Dedifferentiated amniotic fluid mesenchymal stem cell (primary cell): Measurements from ENCODE around the gene SLC39A5.
A peak's percentile ranks its signal among the peaks of the same experiment; 100 is the strongest.

Experiments used
- DNase-seq: peaks from one replicate; pipeline ENCODE4 v3.0.0-alpha.2; 2016; ENCODE audit errors: extremely low spot score

The SLC39A5 gene

GRCh38 chr12:56213878-56214277 is 16.0 kb upstream of the SLC39A5 start:
- no peak for DNase-seq

GRCh38 chr12:56216461-56216860 is 13.4 kb upstream of the SLC39A5 start:
- no peak for DNase-seq

- no peak for DNase-seq
Observed at GRCh38 chr12:56219840-56220239, 10.0 kb upstream of the SLC39A5 start.

GRCh38 chr12:56220611-56221231 is 9.1 kb upstream of the SLC39A5 start:
- peak; percentile 51 for DNase-seq

- DNase-seq: peak; percentile 91
Observed at GRCh38 chr12:56221232-56221756, 8.6 kb upstream of the SLC39A5 start.

GRCh38 chr12:56221757-56222530 is 7.9 kb upstream of the SLC39A5 start, which contains the start of gene RNF41:
Gene RNF41 (minus strand): TSS chr12:56221922. CDS start chr12:56214047, 7,875 bp downstream.
- peak; percentile 96 for DNase-seq

GRCh38 chr12:56222531-56222895 is 7.3 kb upstream of the SLC39A5 start:
- DNase-seq: no peak

- no peak for DNase-seq
Observed at GRCh38 chr12:56223571-56224101, 6.2 kb upstream of the SLC39A5 start.

- peak; percentile 98 for DNase-seq
Observed at GRCh38 chr12:56224102-56224701, 5.6 kb upstream of the SLC39A5 start, which contains the start of gene NABP2. Gene NABP2 (plus strand): TSS chr12:56224342. CDS start chr12:56224857, 515 bp downstream.

- no peak for DNase-seq
Observed at GRCh38 chr12:56224954-56225353, 4.9 kb upstream of the SLC39A5 start.

GRCh38 chr12:56229082-56229481 is 769 bp upstream of the SLC39A5 start:
- DNase-seq: no peak

GRCh38 chr12:56230432-56231183 is 757 bp downstream of the SLC39A5 start:
- no peak for DNase-seq

- DNase-seq: no peak
Observed at GRCh38 chr12:56231184-56231582, 1.3 kb downstream of the SLC39A5 start.

GRCh38 chr12:56234746-56235436 is 5.0 kb downstream of the SLC39A5 start:
- DNase-seq: no peak

GRCh38 chr12:56236091-56236490 is 6.2 kb downstream of the SLC39A5 start:
- no peak for DNase-seq

GRCh38 chr12:56236985-56237384 is 7.1 kb downstream of the SLC39A5 start:
- no peak for DNase-seq

- DNase-seq: no peak
Observed at GRCh38 chr12:56237552-56237951, 7.7 kb downstream of the SLC39A5 start.

- DNase-seq: no peak
Observed at GRCh38 chr12:56241424-56242303, 11.8 kb downstream of the SLC39A5 start.

GRCh38 chr12:56242986-56243385 is 13.1 kb downstream of the SLC39A5 start:
- DNase-seq: no peak

GRCh38 chr12:56243731-56244181 is 13.9 kb downstream of the SLC39A5 start:
- no peak for DNase-seq
